Activated T-cell treated with anti-CD3 and anti-CD28 coated beads for 4 hours (primary cell): ENCODE measurements around the gene DIS3L2.
"Not testable (repeated sequence)": the region's sequence is repeated elsewhere in the genome, so short reads cannot be mapped to it uniquely, and the experiment has no call there.

Experiments
- DNase-seq: peaks from one replicate; pipeline ENCODE4 v3.0.0-alpha.2; 2020

DIS3L2 gene

DNA sequence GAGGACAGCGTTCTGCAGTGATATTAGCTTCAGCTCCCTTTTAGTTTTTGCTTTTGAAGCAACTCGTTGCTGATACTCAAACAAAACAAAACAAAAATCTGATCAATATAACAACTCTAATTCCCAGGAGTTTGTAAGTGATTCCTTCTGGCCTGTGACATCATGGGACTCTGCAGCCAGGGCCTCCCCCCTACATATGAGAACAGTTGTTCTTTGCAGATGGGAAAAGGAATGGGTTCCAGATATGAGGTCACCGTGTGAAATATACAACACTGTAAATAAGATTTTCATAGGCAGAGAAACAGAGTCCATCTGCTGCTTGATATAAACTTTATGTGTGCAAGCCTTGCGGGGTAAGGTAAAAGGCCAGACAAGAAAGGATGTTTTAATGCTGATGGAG lies 56.7 kb downstream of the DIS3L2 start:
- no peak for DNase-seq

DNA sequence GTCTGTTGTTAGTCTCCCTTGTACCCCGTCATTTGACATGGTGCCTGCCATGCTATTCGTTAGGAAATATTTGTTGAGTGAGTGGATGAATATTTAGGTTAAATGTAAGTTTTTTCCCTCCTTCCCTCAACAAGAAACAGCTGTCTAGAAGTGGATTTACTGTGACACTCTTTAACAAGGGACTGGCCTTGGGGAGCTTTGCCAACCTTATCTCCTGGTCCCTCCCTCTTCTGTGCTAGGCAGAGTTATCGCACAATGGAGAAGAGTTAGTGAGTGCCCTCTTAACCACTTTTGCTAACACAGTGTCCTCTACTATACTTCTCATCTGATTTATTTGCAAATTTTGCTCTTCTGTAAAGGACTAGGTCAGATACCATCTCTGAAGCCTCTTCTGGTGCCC lies 61.2 kb downstream of the DIS3L2 start:
- DNase-seq: no peak

DNA sequence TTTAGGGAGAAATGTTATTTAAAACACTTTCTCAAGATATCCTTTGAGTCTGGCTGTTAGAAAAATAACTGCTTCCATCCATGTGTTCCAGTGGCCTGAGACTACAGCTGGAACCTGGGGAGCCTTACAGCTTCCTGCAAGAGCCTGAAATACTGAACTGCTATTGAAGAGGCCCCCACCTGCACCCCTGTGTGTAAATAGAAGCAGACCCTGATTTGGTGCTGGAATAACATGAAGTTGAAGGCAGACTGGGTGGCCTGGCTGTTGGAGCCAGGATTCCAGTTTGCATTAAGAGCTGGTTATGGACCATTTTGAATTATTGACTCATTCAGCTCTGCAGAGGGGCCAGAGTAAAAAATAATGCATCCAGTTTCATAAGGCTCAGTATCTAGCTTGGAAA lies 61.9 kb downstream of the DIS3L2 start:
- DNase-seq: no peak

DNA sequence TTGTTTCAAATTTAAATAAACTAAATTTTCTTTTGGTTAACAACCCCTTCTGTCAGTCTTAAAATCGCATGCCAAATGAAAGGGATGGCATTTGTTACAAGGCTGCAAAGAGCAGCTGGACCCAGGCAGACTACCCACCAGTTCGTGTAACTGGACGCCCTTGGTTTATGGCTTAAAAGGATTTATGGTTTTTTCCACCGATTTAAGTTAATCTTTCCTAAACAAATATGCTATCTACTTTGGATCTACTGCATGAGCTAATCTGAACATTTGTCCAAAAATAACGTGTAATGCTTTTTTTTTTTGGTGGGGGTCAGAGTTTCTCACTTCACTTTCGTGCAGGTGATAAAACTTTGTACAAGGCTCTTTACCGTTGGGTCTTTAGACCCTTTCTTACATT lies 62.9 kb downstream of the DIS3L2 start:
- DNase-seq: no peak

DNA sequence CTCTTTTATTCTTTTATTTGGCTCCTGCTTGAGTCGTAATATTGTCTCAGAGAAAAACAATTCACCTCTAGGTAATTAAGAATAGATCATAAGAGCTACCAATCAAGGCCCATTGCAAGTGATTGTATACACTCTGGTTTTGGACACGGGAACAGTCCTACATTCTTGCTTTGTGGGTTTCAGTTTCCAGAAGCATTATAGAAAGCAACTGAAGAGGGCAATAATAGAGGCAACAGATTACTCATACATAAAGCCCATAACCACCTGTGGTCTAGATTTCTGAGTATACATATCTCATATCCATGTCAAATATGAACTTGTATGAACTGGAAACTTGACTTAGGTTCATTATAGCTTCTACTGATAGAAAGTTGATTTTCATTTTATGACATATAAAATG lies 65.4 kb downstream of the DIS3L2 start:
- no peak for DNase-seq

DNA sequence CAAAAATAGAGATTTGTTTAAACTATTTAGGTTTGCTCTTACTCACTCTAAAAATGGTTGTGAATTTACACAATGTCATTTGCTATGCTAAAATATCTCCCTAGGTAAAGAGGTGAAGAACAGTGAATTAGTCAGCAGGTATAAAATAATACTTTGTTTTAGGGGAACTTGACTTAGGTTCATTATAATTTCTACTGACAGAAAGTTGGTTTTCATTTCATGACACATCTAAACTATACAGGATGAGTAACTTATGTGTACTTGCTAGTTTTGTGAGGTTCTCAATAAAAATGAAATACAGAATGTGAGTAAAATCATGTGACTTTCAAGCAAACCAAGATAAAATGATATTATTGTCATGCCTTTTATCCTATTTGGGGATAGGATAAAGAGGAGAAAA lies 66.0 kb downstream of the DIS3L2 start:
- DNase-seq: no peak

DNA sequence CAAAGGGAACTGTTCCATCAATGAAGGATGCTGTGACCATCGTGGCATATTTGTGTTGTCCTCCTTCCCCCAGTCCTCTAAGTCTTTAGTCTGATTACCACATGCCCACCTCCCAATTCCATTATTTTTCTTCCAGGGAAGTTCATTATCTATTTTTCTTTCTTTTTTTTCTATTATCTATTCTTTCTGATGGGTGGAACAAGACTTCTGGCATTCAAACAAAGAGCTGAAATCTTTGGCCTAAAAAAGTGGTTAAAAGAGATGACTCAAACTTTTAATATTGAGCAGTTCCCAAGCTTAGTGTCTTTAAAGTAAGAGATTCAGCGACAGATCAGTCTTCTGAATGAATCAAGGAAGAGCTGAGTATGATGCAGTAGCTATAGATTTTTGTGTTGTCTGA lies 66.6 kb downstream of the DIS3L2 start:
- no peak for DNase-seq

DNA sequence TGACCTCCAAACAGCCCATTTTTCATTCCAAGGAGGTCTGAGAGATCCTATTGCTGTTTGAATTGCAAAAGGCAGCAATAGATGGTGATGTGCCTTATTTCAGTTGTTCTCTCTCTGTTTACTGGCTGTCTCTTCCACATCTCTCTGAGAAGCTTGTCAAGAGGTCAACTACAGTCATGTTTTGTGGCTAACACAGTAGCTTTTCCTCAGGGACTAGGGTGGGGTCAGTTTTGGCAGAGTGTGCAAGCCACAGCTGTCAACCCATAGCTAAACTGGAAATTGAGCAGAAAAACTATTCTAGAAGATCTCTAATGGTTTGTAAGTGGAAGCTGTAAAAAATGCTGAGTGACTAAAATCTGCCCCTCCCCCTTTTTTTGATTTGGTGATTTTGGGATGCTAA lies 67.1 kb downstream of the DIS3L2 start:
- DNase-seq: no peak

DNA sequence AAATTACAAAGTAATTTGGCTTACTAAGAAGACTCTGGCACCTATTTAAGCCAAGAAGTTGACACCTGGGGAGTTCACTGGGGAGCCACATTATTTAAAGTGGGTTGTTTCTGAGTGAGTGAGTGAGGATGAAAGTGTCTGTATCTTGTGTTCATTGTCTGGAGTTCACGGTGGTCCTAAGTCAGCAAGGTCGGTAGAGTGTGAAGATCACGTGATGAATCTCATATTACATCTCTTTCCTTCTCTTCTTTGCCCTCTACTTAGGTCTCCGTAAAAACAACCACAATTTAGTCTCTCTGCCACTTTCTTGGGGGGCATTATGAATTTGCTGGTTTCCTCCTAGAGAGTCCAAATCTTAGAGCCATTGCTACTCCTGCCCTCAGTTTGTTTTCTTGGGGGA lies 67.8 kb downstream of the DIS3L2 start:
- DNase-seq: no peak

DNA sequence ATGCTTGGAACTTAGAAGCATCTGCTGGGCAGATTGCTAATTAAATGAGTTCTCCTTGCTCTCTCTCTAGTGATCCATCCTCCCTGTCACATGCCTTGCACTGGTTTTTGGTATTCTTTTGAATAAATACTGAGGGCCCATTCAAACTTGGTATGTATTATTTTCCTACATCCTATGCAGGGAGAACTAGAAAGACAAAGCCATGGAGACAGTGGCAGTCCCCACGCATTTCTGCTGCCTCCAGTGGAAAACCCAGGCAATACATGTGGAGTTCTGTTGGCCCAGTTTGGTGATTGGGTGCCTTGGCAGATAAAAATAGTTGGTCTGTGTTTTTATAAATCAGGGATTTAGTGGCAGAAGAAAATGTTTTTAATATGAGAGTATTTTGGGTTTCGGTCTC lies 68.7 kb downstream of the DIS3L2 start:
- no peak for DNase-seq

DNA sequence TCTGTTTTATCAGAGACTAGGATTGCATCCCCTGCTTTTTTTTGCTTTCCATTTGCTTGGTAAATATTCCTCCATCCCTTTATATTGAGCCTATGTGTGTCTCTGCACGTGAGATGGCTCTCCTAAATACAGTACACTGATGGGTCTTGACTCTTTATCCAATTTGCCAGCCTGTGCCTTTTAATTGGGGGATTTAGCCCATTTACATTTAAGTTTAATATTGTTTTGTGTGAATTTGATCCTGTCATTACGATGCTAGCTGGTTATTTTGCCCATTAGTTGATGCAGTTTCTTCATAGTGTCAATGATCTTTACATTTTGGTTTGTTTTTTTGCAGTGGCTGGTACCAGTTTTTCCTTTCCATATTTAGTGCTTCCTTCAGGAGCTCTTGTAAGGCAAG lies 73.8 kb downstream of the DIS3L2 start:
- DNase-seq: not testable (repeated sequence)

DNA sequence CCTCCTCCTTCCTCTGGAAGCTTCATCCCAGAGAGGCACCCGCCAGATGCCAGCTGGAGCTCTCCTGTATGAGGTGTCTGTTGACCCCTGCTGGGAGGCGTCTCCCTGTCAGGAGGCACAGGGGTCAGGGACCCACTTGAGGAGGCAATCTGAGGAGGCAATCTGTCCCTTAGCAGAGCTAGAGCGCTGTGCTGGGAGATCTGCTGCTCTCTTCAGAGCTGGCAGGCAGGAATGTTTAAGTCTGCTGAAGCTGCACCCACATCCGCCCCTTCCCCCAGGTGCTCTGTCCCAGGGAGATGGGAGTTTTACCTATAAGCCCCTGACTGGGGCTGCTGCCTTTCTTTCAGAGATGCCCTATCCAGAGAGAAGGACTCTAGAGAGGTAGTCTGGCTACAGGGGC lies 75.4 kb downstream of the DIS3L2 start:
- DNase-seq: not testable (repeated sequence)

DNA sequence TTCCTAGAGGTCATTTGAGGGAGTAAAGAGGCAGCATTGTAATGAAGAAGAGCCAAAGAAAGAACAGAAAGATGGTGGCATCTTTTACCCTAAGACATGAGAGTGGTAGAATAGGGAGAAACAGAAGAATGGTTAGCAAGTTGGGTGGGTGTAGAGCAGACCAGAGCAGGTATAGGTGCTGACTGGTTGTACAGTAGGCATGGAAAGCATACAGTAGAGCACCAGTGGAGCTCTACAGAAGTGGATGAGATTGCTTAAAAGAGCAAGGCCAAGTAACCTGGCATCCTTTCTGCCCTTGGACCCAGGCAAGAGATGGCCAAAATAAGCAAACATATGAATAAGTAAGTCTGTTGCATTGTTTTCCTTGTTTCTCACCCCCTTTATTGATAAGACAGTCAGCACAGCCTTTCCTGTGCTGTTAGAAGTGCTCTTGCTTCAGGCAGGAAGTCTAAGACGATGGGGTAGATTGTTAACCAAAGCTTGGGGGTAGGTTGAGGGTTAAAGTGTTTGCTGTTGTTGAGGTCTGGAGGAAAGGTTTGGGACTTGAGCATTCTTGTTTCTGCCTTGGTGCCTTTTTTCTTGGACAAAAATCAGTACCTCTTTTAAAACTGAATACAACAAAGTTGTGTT lies 76.9 kb downstream of the DIS3L2 start:
- DNase-seq: no peak

DNA sequence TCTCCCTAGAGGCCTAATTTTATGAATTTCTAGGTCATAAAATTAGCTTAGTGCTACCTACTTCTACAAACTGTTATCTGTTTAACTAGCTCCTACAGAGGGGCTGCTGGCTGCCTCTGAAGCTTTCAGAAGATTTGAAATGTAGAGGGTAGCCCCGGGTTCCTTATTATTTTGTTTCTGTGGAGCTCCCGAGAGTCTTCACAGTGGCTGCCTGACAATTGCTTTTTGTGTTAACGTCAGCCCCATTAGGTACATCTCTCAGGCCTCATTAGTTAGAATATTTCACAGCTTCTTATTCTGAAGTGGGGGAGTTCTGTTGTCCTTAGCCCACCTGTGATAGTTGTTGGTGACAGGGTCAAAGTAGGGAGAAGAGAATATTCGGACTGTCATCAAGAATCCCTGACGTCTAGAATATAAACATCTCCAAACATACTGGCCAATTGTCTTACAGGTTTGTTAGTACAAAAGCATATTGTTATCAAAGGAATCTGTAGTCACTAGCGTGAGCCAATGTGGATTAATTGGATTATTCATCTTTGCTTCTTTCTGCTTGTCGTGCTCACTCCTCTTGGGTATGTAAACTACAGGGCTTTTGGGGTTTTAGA lies 77.5 kb downstream of the DIS3L2 start:
- DNase-seq: no peak

DNA sequence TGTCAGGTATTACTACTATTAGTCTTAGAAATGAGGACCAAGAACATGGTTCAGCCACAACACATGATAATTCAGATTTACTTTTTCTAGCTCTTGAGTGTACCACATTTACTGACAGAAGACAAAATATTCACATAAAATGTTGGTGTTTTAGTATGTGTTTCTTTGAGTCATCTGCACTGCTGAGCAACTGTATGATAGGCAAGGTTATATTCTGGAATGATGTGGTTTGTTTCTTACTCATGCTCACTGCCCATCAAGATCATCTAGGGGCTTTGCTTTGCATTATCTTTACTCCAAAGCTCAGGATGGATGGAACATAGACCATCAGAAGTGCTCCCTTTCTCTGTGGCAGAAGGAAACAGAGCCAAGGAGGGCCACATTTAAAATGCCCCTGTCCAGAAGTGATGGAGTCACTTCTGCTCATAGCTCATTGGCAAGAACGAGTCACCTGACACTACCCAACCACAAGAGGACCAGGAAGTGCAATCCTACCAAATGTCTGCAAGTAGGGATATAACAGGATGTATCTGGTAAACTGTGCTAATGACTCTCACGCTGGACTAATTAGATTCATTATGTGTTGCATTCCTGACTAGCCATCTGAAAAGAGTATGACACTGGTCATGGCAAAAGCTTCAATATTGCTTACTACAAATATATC lies 81.5 kb downstream of the DIS3L2 start:
- no peak for DNase-seq

DNA sequence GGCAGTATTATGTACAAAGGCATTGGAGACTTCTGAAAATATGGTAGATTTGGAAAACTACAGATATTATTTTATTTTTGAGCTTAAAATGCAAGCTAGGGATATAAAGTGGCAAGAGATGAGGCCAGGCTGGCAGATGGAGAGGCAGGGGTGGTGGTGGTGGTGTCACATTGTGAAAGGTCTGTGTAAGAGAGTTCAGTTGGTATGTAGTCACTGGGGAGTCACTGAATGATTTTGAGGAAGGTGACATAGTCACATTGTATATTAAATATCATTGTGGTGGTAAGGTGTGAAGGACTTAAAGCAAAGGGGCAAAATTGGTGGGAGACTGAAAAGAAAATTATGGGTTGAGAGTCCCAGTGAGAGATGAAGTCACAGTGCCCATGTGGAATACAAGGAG lies 82.5 kb downstream of the DIS3L2 start:
- no peak for DNase-seq

DNA sequence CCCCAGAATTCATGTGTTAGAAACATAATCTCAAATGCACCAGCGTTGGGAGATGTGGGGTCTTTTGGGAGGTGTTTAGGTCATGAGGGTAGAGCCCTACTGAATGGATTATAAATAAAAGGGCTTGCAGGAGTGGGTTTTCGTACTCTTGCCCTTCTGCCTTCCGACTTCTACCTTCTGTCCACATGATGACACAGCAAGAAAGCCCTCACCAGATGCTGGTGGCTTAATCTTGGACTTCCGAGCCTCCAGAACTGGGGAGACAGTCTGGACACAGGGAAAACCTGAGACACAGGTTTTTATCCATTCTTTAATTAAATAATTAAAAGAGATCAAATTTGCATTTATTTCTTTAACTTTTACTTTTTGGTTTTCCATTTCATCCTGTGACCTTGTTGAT lies 87.8 kb downstream of the DIS3L2 start:
- DNase-seq: no peak

DNA sequence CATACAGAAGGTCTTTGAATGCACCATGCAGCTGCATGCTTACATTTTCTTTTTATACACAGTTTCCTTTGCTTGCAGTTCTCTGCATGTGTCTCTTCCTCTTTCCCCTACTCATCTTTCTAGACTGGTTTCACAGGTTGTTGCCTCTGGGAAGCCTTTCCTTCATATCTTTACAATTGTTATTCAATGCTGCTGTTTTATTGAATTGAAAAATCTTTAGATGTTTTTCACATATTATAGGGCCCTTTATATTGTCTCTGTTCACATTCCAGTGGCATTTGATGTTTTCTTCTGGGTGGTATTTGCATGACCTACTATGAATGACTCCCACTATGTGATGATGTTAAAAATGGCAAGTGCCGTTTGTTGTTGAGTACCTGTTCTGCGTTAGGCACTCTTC lies 91.1 kb downstream of the DIS3L2 start:
- DNase-seq: no peak

DNA sequence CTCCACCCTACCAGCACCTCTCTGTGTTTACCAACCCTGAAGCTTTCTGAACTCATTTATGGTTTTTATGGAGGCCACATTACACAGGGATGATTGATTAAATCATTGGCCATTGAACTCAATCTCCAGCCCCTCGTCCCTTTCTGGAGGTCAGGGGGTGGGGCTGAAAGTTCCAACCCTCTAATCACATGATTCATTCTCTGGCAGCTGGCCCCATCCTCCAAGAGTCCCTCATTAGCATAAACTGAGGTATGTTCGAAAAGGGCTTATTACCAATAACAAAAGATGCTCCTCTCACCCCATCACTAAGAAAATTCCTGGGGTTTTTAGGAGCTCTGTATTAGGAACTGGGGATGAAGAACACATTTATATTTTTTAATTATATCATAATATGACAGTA lies 92.3 kb downstream of the DIS3L2 start:
- DNase-seq: no peak

DNA sequence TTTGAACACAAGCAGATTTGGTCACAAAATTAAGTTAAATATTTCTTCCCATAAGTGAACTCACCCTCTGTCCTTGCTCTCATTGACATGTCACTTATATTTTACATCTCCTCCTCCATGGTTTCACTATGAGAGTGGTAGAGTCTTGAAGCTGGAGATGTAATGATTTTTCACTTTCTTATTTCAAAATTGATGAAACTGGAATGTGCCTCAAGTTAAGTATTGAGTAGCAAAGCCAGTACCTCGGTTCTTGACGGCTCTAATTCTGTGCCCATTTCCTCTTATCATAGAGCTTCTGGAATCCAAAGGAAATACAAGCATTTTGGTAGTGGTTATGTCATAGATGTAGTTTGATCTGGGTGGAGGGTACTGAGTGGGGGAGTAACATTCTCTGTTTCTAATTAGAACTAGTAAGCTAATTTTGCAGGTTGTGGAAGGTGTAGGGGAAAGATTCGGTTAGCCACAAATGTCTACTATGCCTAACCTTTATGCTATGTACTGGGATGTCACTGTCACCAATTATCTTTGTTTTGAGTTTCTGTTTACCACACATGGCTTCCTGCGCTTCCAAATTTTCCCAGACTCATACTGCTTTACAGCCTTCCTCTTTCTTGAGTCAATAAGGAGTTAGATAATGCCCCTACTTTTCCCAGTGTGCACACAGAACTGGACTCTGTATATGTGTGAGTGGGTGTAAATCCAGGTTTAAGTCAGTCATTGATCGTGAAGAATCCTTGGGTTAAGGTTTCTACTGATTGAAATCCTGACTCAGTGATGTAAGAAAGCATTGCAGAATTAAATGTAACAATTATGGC lies 96.8 kb downstream of the DIS3L2 start:
- no peak for DNase-seq

DNA sequence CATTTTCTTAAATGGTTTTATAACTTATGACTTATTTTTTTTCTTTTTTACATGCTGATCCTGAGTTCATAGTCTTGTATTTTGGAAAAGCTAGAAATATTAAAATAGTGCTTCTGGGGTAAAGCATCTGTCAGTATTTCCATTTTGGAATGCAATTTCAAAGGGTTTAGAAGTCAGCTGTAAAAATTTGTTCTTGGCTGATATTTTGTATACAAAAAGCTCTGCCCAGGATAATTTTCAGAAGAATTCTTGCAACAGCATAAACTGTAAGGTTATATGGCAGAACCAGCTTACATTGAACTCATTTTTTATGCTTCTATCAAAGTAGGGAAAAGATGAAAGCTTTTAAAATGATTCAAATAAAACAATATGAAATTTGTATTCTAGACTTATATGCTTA lies 97.4 kb downstream of the DIS3L2 start:
- DNase-seq: no peak

DNA sequence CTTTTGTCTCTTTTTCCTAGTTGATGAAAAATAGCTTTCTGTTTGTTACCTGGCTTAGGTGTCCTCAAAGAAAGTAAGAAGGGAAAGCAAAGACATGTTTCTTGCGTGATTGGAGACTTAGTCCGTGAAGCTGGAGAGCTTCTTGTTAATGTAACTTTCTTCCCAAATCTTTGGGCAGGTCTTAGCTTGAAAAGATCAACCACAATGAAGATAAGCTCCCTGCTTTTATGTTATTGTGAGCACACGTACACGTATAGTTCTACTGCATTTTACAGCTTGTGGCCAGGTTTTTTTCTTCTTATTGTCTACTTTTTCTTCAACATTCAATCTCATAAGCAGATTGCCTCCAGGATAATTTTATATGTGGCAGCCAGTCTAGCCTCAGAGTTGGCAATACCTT lies 99.8 kb downstream of the DIS3L2 start:
- no peak for DNase-seq

DNA sequence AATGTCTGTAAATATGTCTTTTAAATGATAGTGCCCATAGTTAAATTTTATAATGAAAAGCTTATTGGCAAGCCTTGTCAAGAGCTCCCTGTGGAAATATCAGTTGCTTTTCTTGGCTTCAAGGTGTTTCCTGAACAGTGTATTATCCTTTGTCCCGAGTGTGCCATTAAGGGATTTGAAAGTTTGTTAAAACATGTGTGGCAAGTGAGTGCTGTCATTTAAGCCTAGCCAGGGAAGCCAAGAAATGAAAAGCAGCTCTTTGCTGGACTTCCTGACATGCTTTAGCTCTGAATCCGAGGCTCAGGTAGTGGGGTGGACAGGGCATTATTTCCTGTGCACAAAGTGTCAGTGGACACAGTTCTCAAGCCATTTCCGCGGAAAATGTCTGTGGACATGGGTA lies 111.5 kb downstream of the DIS3L2 start:
- DNase-seq: no peak

DNA sequence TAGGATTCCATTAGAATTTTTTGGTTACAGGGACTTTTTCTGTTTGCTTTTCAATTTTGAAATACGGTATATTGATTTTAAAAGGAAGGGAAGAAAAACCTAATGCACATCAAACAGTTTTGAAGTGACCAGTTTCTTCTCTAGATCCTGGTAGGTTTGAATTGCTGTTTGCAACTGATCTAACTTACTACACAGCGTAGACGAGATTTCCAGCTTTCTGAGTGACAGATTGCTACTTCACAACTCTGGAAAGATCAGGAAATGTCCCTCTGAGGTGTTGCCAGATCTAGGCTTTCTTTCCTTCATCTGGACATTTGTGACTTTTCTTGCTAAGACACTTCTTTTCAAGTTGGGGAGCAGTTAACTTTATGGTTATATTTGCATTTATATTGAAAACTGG lies 112.2 kb downstream of the DIS3L2 start:
- DNase-seq: no peak
